Vagina (tissue), 2 donors: ENCODE measurements around the gene SCARB2. TPM values are rescaled to one million over a fixed set of nuclear protein-coding genes. Genes with fewer than 3 reads are reported as not detected.

ENCODE experiments used
- DNase-seq, 2 donors: peaks; one replicate each; pipeline ENCODE4 v3.0.0-alpha.2; 2017; ENCODE audit errors: extremely low spot score in 2 of 2
- H3K27ac ChIP-seq: fragments of 200-600 bp; sonication (generic); one replicate; pipeline ENCODE4 v1.5.1; 2019
- H3K27me3 ChIP-seq: fragments of 200-600 bp; sonication (generic); one replicate; pipeline ENCODE4 v1.5.1; 2019
- H3K36me3 ChIP-seq, 2 donors: fragments of 200-600 bp; sonication (generic); one replicate each; pipeline ENCODE4 v1.5.1; 2017 to 2019
- H3K4me1 ChIP-seq: fragments of 200-600 bp; sonication (generic); one replicate; pipeline ENCODE4 v1.5.1; 2019
- H3K4me3 ChIP-seq, 2 donors: fragments of 200-600 bp; sonication (generic); 1 replicate in 1 of 2; 2 replicates in 1 of 2; pipeline ENCODE4 v1.5.1; 2016 to 2019
- H3K9me3 ChIP-seq: fragments of 200-600 bp; sonication (generic); one replicate; pipeline ENCODE4 v1.5.1; 2019
- CTCF ChIP-seq, 3 experiments: fragments of 450-650 bp in 2 of 3; fragments of 200-600 bp in 1 of 3; sonication (generic) in 1 of 3; IDR thresholded peaks; one replicate each; pipeline ENCODE4 v1.5.1; 2017 to 2019; ENCODE audit warnings: antibody characterized with exemption in 3 of 3, mild to moderate bottlenecking in 2 of 3, moderate library complexity in 2 of 3
- POLR2A ChIP-seq, 2 donors: fragments of 450-650 bp; IDR thresholded peaks; one replicate each; pipeline ENCODE4 v1.6.1; 2017; ENCODE audit warnings: antibody characterized with exemption in 2 of 2, mild to moderate bottlenecking in 2 of 2, moderate library complexity in 2 of 2
- POLR2AphosphoS5 ChIP-seq, 2 donors: sonication (generic); formaldehyde crosslinking; IDR thresholded peaks; one replicate each; pipeline ENCODE4 v1.9.0; 2017; ENCODE audit warnings: antibody characterized with exemption in 2 of 2, mild to moderate bottlenecking in 2 of 2, low read depth in 1 of 2; ENCODE audit not compliant: insufficient read depth in 1 of 2
- intact Hi-C: fragments of 100-400 bp; cut with DNase I; formaldehyde crosslinking; loops from one replicate; pipeline ENCODE4 v1.15.1; 2023
- total RNA-seq: library from RNA; depleted of rRNA; stranded (reverse); fragments of >200 nt; gene quantifications from one replicate; pipeline ENCODE4 v1.2.3, GENCODE V29; 2016

The SCARB2 gene
- total RNA-seq, 1 donor from 2014 or later = 156 TPM

GRCh38 chr4:76205476-76205875 is 8.1 kb downstream of the SCARB2 start:
- intact Hi-C loops = no loop called here
- no peak for DNase-seq
- H3K27ac ChIP-seq = peak overlapping the region; percentile 95

GRCh38 chr4:76204936-76205335 is 8.7 kb downstream of the SCARB2 start:
- Histone ChIP-seq H3K9me3 (no peaks in the 10 kb centered on the region), H3K4me1 (peaks cover 75% of the 10 kb centered on the region), H3K27ac (peak overlapping the region; percentile 30), H3K27me3 (no peaks in the 10 kb centered on the region), H3K4me3 (no peak overlapping the region), H3K36me3 (no peaks in the 10 kb centered on the region)
- intact Hi-C loops = no loop called here
- peak in 1 of 2 donors; percentile 37 for DNase-seq
- TF ChIP-seq POLR2A (IDR thresholded peaks at IDR 0.05) (no peak), POLR2AphosphoS5 (IDR thresholded peaks at IDR 0.05; ENCODE audit: insufficient read depth in 1 of 2, low read depth in 1 of 2) (no peak), CTCF (IDR thresholded peaks at IDR 0.05) (no peak)

More at GRCh38 chr4:76205476-76205875, 8.1 kb downstream of the SCARB2 start:
- no peaks in the 10 kb centered on the region for H3K36me3 ChIP-seq
- H3K9me3 ChIP-seq = no peaks in the 10 kb centered on the region
- no peaks in the 10 kb centered on the region for H3K27me3 ChIP-seq
- TF ChIP-seq POLR2AphosphoS5 (IDR thresholded peaks at IDR 0.05; ENCODE audit: insufficient read depth in 1 of 2, low read depth in 1 of 2) (no peak), POLR2A (IDR thresholded peaks at IDR 0.05) (no peak), CTCF (IDR thresholded peaks at IDR 0.05) (no peak)
- H3K4me1 ChIP-seq = peaks cover 75% of the 10 kb centered on the region
- H3K4me3 ChIP-seq = no peak overlapping the region

GRCh38 chr4:76203541-76203940 is 10.1 kb downstream of the SCARB2 start:
- TF ChIP-seq CTCF (IDR thresholded peaks at IDR 0.05) = no peak
- no peak for TF ChIP-seq POLR2A (IDR thresholded peaks at IDR 0.05)
- no peak for TF ChIP-seq POLR2AphosphoS5 (IDR thresholded peaks at IDR 0.05; ENCODE audit: insufficient read depth in 1 of 2, low read depth in 1 of 2)
- Histone ChIP-seq H3K36me3 (no peaks in the 10 kb centered on the region), H3K9me3 (no peaks in the 10 kb centered on the region), H3K4me3 (no peak overlapping the region), H3K27me3 (no peaks in the 10 kb centered on the region), H3K27ac (peak overlapping the region; percentile 64), H3K4me1 (peaks cover 75% of the 10 kb centered on the region)
- intact Hi-C loops = no loop called here
- DNase-seq = peak in 1 of 2 donors; percentile 60

GRCh38 chr4:76201276-76201675 is 12.3 kb downstream of the SCARB2 start:
- Histone ChIP-seq H3K36me3 (no peaks in the 10 kb centered on the region), H3K4me3 (no peak overlapping the region), H3K27me3 (no peaks in the 10 kb centered on the region), H3K27ac (peak overlapping the region; percentile 82), H3K9me3 (no peaks in the 10 kb centered on the region), H3K4me1 (peaks cover 78% of the 10 kb centered on the region)
- intact Hi-C loops = no loop called here
- peak in 1 of 2 donors; percentile 3 for DNase-seq
- TF ChIP-seq CTCF (IDR thresholded peaks at IDR 0.05) = no peak
- TF ChIP-seq POLR2A (IDR thresholded peaks at IDR 0.05) = no peak
- no peak for TF ChIP-seq POLR2AphosphoS5 (IDR thresholded peaks at IDR 0.05; ENCODE audit: insufficient read depth in 1 of 2, low read depth in 1 of 2)

GRCh38 chr4:76200771-76201231 is 12.8 kb downstream of the SCARB2 start:
- Histone ChIP-seq H3K36me3 (no peaks in the 10 kb centered on the region), H3K4me1 (peaks cover 78% of the 10 kb centered on the region), H3K4me3 (no peak overlapping the region), H3K27me3 (no peaks in the 10 kb centered on the region), H3K27ac (peak overlapping the region; percentile 82), H3K9me3 (no peaks in the 10 kb centered on the region)
- DNase-seq = peak in 1 of 2 donors; percentile 85
- TF ChIP-seq POLR2AphosphoS5 (IDR thresholded peaks at IDR 0.05; ENCODE audit: insufficient read depth in 1 of 2, low read depth in 1 of 2) (no peak), CTCF (IDR thresholded peaks at IDR 0.05) (no peak), POLR2A (IDR thresholded peaks at IDR 0.05) (no peak)
- intact Hi-C loops = no loop called here
